Prostate gland (tissue), 2 donors: ENCODE measurements around the gene DNAJC12. TPM values are rescaled to one million over a fixed set of nuclear protein-coding genes. Genes with fewer than 3 reads are reported as not detected.
"Not testable (repeated sequence)": the region's sequence is repeated elsewhere in the genome, so short reads cannot be mapped to it uniquely, and the experiment has no call there.

ENCODE experiments used
- DNase-seq: peaks from one replicate; pipeline ENCODE4 v3.0.0-alpha.2; 2019; ENCODE audit warnings: low spot score
- H3K27ac ChIP-seq, 2 donors: fragments of 200-600 bp; sonication (generic); 2 replicates each; pipeline ENCODE4 v1.5.1; 2017 to 2019
- H3K27me3 ChIP-seq: fragments of 200-600 bp; sonication (generic); replicated peaks from 2 replicates; pipeline ENCODE4 v1.5.1; 2019; ENCODE audit not compliant: insufficient read depth
- H3K36me3 ChIP-seq, 2 donors: fragments of 200-600 bp; sonication (generic); 1 replicate in 1 of 2; 2 replicates in 1 of 2; pipeline versions ENCODE4 v1.5.1 to v1.8.1; 2017 to 2019
- H3K4me1 ChIP-seq: fragments of 200-600 bp; sonication (generic); replicated peaks from 2 replicates; pipeline ENCODE4 v1.5.1; 2019
- H3K4me3 ChIP-seq, 2 donors: fragments of 200-600 bp; sonication (generic); 2 replicates each; pipeline ENCODE4 v1.5.1; 2017 to 2019
- H3K9me3 ChIP-seq: fragments of 200-600 bp; sonication (generic); 2 replicates; pipeline ENCODE4 v1.5.1; 2017
- CTCF ChIP-seq, 4 experiments: fragments of 200-600 bp in 2 of 4; fragments of 450-650 bp in 2 of 4; sonication (generic) in 2 of 4; IDR thresholded peaks; 1 replicate in 3 of 4; 2 replicates in 1 of 4; pipeline ENCODE4 v1.5.1; 2016 to 2019; ENCODE audit warnings: antibody characterized with exemption in 4 of 4, mild to moderate bottlenecking in 2 of 4, moderate library complexity in 2 of 4
- POLR2A ChIP-seq: fragments of 450-650 bp; IDR thresholded peaks from one replicate; pipeline ENCODE4 v1.6.1; 2016; ENCODE audit warnings: antibody characterized with exemption, mild to moderate bottlenecking
- POLR2AphosphoS5 ChIP-seq: sonication (generic); formaldehyde crosslinking; IDR thresholded peaks from one replicate; pipeline ENCODE4 v1.6.1; 2017; ENCODE audit warnings: antibody characterized with exemption
- WGBS: methylation state at CpG from one replicate; pipeline ENCODE4 v1.1.5; 2018; 5-methylcytosine and 5-hydroxymethylcytosine counted together
- intact Hi-C: fragments of 100-400 bp; cut with DNase I; formaldehyde crosslinking; loops from one replicate; pipeline ENCODE4 v1.14.2; 2022
- total RNA-seq, 2 donors: library from RNA; depleted of rRNA; stranded (reverse); fragments of >200 nt; gene quantifications; one replicate each; pipeline ENCODE4 v1.1.0, GENCODE V29; 2016

Gene DNAJC12
- total RNA-seq, 2 donors from 2014 or later = 6.4 to 22.7 TPM

- intact Hi-C loops = no loop called here
These were observed 1.0 kb downstream of the DNAJC12 start for GRCh38 chr10:67836972-67837371.

GRCh38 chr10:67836488-67836887 lies 1.5 kb downstream of the DNAJC12 start:
- intact Hi-C loops = no loop called here
- TF ChIP-seq CTCF (IDR thresholded peaks at IDR 0.05) (no peak), POLR2AphosphoS5 (no peak), POLR2A (no peak)
- no peaks in the 10 kb centered on the region for H3K36me3 ChIP-seq
- 53% methylated on average over 2 of the region's 2 CpGs for WGBS
- no peak overlapping the region for H3K27ac ChIP-seq
- no peaks in the 10 kb centered on the region for H3K4me1 ChIP-seq
- no peak overlapping the region for H3K4me3 ChIP-seq
- H3K9me3 ChIP-seq = no peaks in the 10 kb centered on the region
- no peaks in the 10 kb centered on the region for H3K27me3 ChIP-seq
- DNase-seq = no peak

More at GRCh38 chr10:67836972-67837371, 1.0 kb downstream of the DNAJC12 start:
- DNase-seq = no peak
- Histone ChIP-seq H3K27me3 (no peaks in the 10 kb centered on the region), H3K27ac (no peak overlapping the region), H3K9me3 (no peaks in the 10 kb centered on the region), H3K4me1 (no peaks in the 10 kb centered on the region), H3K36me3 (no peaks in the 10 kb centered on the region), H3K4me3 (no peak overlapping the region)
- no peak for TF ChIP-seq POLR2AphosphoS5
- no peak for TF ChIP-seq POLR2A
- TF ChIP-seq CTCF (IDR thresholded peaks at IDR 0.05) = no peak
- WGBS = 59% methylated on average over 1 of the region's 1 CpG

- H3K27me3 ChIP-seq, DNase-seq, intact Hi-C loops, H3K27ac ChIP-seq, H3K4me1 ChIP-seq, H3K9me3 ChIP-seq, H3K36me3 ChIP-seq, H3K4me3 ChIP-seq: not testable (repeated sequence)
- WGBS = 56% methylated on average over 6 of the region's 6 CpGs
These were observed 2.2 kb downstream of the DNAJC12 start for GRCh38 chr10:67835541-67836394.

GRCh38 chr10:67834375-67834774 lies 3.6 kb downstream of the DNAJC12 start:
- no peaks in the 10 kb centered on the region for H3K9me3 ChIP-seq
- no peak overlapping the region for H3K4me3 ChIP-seq
- no peak for TF ChIP-seq POLR2A
- no peak for TF ChIP-seq POLR2AphosphoS5
- TF ChIP-seq CTCF (IDR thresholded peaks at IDR 0.05) = no peak
- H3K4me1 ChIP-seq = no peaks in the 10 kb centered on the region
- no peaks in the 10 kb centered on the region for H3K36me3 ChIP-seq
- no peak for DNase-seq
- WGBS = 93% methylated on average over 8 of the region's 8 CpGs
- no peaks in the 10 kb centered on the region for H3K27me3 ChIP-seq
- H3K27ac ChIP-seq = no peak overlapping the region
- intact Hi-C loops = no loop called here

- Histone ChIP-seq H3K4me1 (no peaks in the 10 kb centered on the region), H3K36me3 (no peaks in the 10 kb centered on the region), H3K27me3 (no peaks in the 10 kb centered on the region), H3K4me3 (no peak overlapping the region), H3K27ac (no peak overlapping the region), H3K9me3 (no peaks in the 10 kb centered on the region)
- DNase-seq = no peak
- intact Hi-C loops = no loop called here
- 73% methylated on average over 3 of the region's 3 CpGs for WGBS
- TF ChIP-seq POLR2A = no peak
These were observed 10.2 kb downstream of the DNAJC12 start for GRCh38 chr10:67827811-67828210.

GRCh38 chr10:67819768-67820204 lies 18.2 kb downstream of the DNAJC12 start:
- H3K4me3 ChIP-seq = no peak overlapping the region
- no peak for TF ChIP-seq CTCF (IDR thresholded peaks at IDR 0.05)
- TF ChIP-seq POLR2AphosphoS5 = no peak
- TF ChIP-seq POLR2A = no peak
- H3K36me3 ChIP-seq = no peaks in the 10 kb centered on the region
- DNase-seq = no peak
- no peaks in the 10 kb centered on the region for H3K4me1 ChIP-seq
- WGBS = 75% methylated on average over 3 of the region's 3 CpGs
- no peaks in the 10 kb centered on the region for H3K27me3 ChIP-seq
- intact Hi-C loops = no loop called here
- H3K27ac ChIP-seq = no peak overlapping the region
- no peaks in the 10 kb centered on the region for H3K9me3 ChIP-seq
